22Rv1 (cell line): Measurements from ENCODE around the gene CCDC102A.

Experiments
- CTCF ChIP-seq: fragments of 450-650 bp; IDR thresholded peaks from 2 replicates; pipeline ENCODE4 v1.5.1; 2017; ENCODE audit warnings: mild to moderate bottlenecking
- ZFX ChIP-seq: fragments of 450-650 bp; IDR thresholded peaks from 2 replicates; pipeline ENCODE4 v1.6.1; 2017; ENCODE audit warnings: antibody characterized with exemption, borderline replicate concordance

- TF ChIP-seq CTCF (no peak), ZFX (no peak)
Measured at GRCh38 chr16:57570301-57571070, 34.1 kb upstream of the CCDC102A start.
